HepG2 (cell line): ENCODE results near the gene NBR1. TPM values are rescaled to one million over a fixed set of nuclear protein-coding genes. Genes with fewer than 3 reads are reported as not detected.

Experiments used
- AFF4 ChIP-seq: sonication (generic); formaldehyde crosslinking; IDR thresholded peaks from 2 replicates; pipeline ENCODE4 v1.4.0; 2020; ENCODE audit warnings: missing genetic modification reagents
- ATF6 ChIP-seq: sonication (generic); formaldehyde crosslinking; conservative IDR thresholded peaks from 2 replicates; pipeline ENCODE4 v1.4.0; 2020; ENCODE audit warnings: missing genetic modification reagents
- CSRNP1 ChIP-seq: sonication (generic); formaldehyde crosslinking; IDR thresholded peaks from 2 replicates; pipeline ENCODE4 v1.8.1; 2023; ENCODE audit warnings: mild to moderate bottlenecking, missing genetic modification reagents
- MXI1 ChIP-seq: IDR thresholded peaks from 3 replicates; pipeline ENCODE4 v1.6.1; 2012; ENCODE audit warnings: low read depth, low read length, inconsistent platforms, borderline replicate concordance
- SNAPC5 ChIP-seq: sonication (generic); formaldehyde crosslinking; IDR thresholded peaks from 2 replicates; pipeline ENCODE4 v1.8.1; 2023; ENCODE audit warnings: mild to moderate bottlenecking, missing genetic modification reagents, borderline replicate concordance
- TBL1XR1 ChIP-seq: fragments of 150-350 bp; IDR thresholded peaks from 2 replicates; pipeline ENCODE4 v1.6.1; 2014; ENCODE audit warnings: borderline replicate concordance, low read length; ENCODE audit not compliant: partially characterized antibody
- ZNF136 ChIP-seq: sonication (generic); formaldehyde crosslinking; IDR thresholded peaks from 2 replicates; pipeline ENCODE4 v1.8.1; 2022; ENCODE audit warnings: low read depth, mild to moderate bottlenecking, moderate library complexity, missing genetic modification reagents
- ZNF280B ChIP-seq: sonication (generic); formaldehyde crosslinking; IDR thresholded peaks from 2 replicates; pipeline ENCODE4 v1.5.0; 2020; ENCODE audit warnings: missing genetic modification reagents, mild to moderate bottlenecking, borderline replicate concordance
- ZNF564 ChIP-seq: sonication (generic); formaldehyde crosslinking; IDR thresholded peaks from 2 replicates; pipeline ENCODE4 v1.8.1; 2023; ENCODE audit warnings: mild to moderate bottlenecking, missing genetic modification reagents
- ZNF639 ChIP-seq: conservative IDR thresholded peaks from 2 replicates; pipeline ENCODE4 v1.6.1; 2018; ENCODE audit warnings: missing genetic modification reagents
- ZNF7 ChIP-seq: IDR thresholded peaks from 2 replicates; pipeline ENCODE4 v1.6.1; 2016; ENCODE audit warnings: missing biosample characterization, missing genetic modification reagents
- ZNF740 ChIP-seq: sonication (generic); formaldehyde crosslinking; IDR thresholded peaks from 2 replicates; pipeline ENCODE4 v1.4.0; 2020; ENCODE audit warnings: missing genetic modification reagents
- ZNF749 ChIP-seq: sonication (generic); formaldehyde crosslinking; IDR thresholded peaks from 2 replicates; pipeline ENCODE4 v1.8.0; 2022; ENCODE audit warnings: mild to moderate bottlenecking, missing genetic modification reagents, moderate library complexity, borderline replicate concordance
- polyA plus RNA-seq, 8 experiments: library from polyadenylated mRNA; depleted of rRNA in 3 of 8; stranded (reverse) in 7 of 8; unstranded in 1 of 8; fragments of >200 nt; fragmentation: Illumina TruSeq in 4 of 8; extraction: Trizol in 4 of 8; gene quantifications; 2 replicates each; pipeline versions ENCODE4 v1.2.1 to v1.2.3, GENCODE V29; 2011 to 2016; ENCODE audit warnings: low read depth in 4 of 8, missing spikeins in 1 of 8, mixed read lengths in 1 of 8; ENCODE audit not compliant: insufficient read depth in 1 of 8
- total RNA-seq, 5 experiments: library from RNA; depleted of rRNA; stranded (reverse); fragments of >200 nt; fragmentation: Illumina TruSeq; extraction: Trizol; gene quantifications; 2 replicates each; pipeline ENCODE4 v1.2.3, GENCODE V29; 2016; ENCODE audit warnings: low read depth in 1 of 5

Gene NBR1
- total and polyA plus RNA-seq, 2 of the 13 experiments (the other 11 are each of a cell fraction or from before 2014, with no cell fraction given) = 51.7 to 121 TPM

- peak; percentile 55; the same call in 1 of the 2 replicates for TF ChIP-seq ZNF639
- TF ChIP-seq ZNF7 (CRISPR knock-in tag) = no peak; the same call in 1 of the 2 replicates
- peak; percentile 91; the same call in 1 of the 2 replicates for TF ChIP-seq ZNF280B (CRISPR knock-in tag)
- TF ChIP-seq ZNF740 (CRISPR knock-in tag) = peak; percentile 38; the same call in 1 of the 2 replicates
- peak; percentile 47; the same call in 1 of the 3 replicates for TF ChIP-seq MXI1
- TF ChIP-seq ZNF136 = no peak
- no peak for TF ChIP-seq TBL1XR1
- TF ChIP-seq ATF6 = no peak
- TF ChIP-seq AFF4 (CRISPR knock-in tag) = 0 out of 2 replicates have a peak, but pooled peaks have one; percentile 49
- peak; percentile 34; the same call in 1 of the 2 replicates for TF ChIP-seq SNAPC5 (CRISPR knock-in tag)
- TF ChIP-seq CSRNP1 (CRISPR knock-in tag) = peak; percentile 80
- no peak for TF ChIP-seq ZNF749
- no peak; the same call in 1 of the 2 replicates for TF ChIP-seq ZNF564
Measured at GRCh38 chr17:43211480-43212402, 40.7 kb downstream of the NBR1 start, which contains the start of gene TMEM106A (continued).
